ENCODE results near the gene AGT. TPM values are rescaled to one million over a fixed set of nuclear protein-coding genes. Genes with fewer than 3 reads are reported as not detected.

Gene AGT
- total RNA-seq (2022; extraction: Qiagen RNA extraction): 0.06 to 0.13 TPM (median 0.09 TPM) in 3 of 5 replicates, not detected in the others

DNA sequence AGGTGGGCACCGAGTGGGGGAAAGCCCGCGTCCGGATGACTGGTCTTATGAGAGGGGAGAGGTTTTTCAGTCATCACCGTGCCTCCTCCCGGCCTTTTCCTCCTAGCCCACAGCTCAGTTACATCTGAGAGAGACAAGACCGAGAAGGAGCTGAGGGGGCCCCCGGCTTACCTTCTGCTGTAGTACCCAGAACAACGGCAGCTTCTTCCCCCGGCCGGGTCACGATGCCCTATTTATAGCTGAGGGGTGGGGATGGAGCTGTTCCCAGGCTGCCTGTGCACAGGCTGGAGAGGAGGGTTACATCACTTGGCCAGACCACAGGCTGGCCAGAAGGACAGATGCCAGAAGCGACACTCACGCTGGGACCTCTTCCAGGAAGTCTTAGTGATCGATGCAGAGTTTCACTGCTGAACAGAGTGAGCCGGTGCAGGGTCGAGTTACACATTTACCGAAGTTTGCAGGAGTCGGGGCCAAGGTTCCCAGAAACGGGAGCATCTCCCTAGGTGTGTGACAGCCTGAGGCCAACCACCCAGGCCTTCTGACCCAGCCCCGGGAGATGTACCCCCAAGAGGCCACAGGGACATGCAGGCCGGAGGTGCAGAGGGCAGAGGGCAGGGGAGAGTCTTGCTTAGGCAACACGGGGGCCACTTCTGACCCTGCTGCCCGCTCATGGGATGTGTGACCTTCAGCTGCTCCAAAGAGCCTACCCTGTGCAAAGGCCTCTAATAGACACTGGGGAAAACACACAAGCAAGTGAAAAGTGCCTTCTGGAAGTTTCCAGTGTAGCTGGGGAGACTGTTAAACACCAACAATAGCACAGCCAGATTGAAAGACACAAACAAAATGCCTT, at the start of gene AGT:
Gene AGT (minus strand): TSS at position 208 of the 850 bp plus-strand sequence. CDS start 3,299 bp downstream, outside the sequence.

DNA sequence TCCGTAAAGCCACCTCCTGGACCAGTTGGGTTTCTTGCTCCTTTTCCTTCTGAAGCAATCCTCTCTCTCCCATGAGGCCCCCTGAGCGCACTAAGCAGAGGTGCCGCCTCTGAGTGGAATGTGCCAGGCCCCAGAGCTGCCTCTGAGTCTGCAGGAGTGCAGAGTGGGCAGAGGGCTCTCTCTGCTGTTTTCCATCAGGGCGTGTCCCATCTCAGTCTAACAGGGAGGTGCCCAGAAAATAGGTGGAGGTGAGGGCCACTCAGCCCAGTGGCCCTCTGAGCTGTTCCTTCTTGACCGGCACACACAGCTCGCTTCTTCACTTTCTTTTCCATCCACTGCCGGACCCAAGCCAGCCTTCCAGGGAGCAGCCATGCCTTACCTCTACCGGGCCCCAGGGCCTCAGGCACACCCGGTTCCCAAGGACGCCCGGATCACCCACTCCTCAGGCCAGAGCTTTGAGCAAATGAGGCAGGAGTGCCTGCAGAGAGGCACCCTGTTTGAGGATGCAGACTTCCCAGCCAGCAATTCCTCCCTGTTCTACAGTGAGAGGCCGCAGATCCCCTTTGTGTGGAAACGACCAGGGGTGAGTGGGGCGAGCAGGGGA, 33.3 kb upstream of the AGT start, which contains the start of gene CAPN9:
Gene CAPN9 (plus strand): TSS at position 262 of the 604 bp plus-strand sequence. CDS start 109 bp downstream, at position 371.

Other genes starting within 250 kb of the AGT start
- gene COG2, start 71.6 kb downstream of the AGT start, total RNA-seq (2022; extraction: Qiagen RNA extraction): 17.6 to 21.6 TPM (median 19.5 TPM) in 5 replicates
- gene CAPN9, start 33.3 kb upstream of the AGT start, total RNA-seq (2022; extraction: Qiagen RNA extraction): not detected in 5 replicates
- 17.0 to 19.6 TPM (median 19.2 TPM) in 5 replicates for gene C1orf198, start 154.4 kb upstream of the AGT start, total RNA-seq (2022; extraction: Qiagen RNA extraction)